ENCODE data around the gene BTBD9. TPM values are rescaled to one million over a fixed set of nuclear protein-coding genes. Genes with fewer than 3 reads are reported as not detected.

The BTBD9 gene
- total and polyA plus RNA-seq, 2 of the 13 experiments (the other 11 are each of a cell fraction or from before 2014, with no cell fraction given), result 1.2 to 3.0 TPM

DNA sequence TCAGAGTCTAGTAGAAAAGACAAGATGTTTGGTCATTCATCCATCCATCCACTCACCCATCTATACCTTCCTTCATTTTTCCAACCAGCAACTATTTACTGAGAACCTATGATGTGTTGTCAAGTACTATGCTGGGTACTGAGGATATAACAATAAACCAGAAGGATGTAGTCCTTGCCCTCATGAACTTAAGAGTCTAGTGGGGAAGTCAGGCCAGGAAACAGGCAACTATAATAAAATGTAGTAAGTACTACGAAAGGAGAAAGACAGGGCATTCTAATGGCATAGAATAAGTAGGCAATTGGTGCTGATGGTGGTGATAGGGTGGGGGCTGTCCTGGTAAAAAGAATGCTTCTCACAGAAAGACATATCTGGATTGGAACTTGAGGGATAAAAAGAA is 245.7 kb downstream of the BTBD9 start:
- WGBS (ENCODE audit: low lambda C conversion rate), result 53% methylated on average over 1 of the region's 1 CpG
- no TSS peak for BruUV-seq (replicated peaks)
- no peak for FAIRE-seq

DNA sequence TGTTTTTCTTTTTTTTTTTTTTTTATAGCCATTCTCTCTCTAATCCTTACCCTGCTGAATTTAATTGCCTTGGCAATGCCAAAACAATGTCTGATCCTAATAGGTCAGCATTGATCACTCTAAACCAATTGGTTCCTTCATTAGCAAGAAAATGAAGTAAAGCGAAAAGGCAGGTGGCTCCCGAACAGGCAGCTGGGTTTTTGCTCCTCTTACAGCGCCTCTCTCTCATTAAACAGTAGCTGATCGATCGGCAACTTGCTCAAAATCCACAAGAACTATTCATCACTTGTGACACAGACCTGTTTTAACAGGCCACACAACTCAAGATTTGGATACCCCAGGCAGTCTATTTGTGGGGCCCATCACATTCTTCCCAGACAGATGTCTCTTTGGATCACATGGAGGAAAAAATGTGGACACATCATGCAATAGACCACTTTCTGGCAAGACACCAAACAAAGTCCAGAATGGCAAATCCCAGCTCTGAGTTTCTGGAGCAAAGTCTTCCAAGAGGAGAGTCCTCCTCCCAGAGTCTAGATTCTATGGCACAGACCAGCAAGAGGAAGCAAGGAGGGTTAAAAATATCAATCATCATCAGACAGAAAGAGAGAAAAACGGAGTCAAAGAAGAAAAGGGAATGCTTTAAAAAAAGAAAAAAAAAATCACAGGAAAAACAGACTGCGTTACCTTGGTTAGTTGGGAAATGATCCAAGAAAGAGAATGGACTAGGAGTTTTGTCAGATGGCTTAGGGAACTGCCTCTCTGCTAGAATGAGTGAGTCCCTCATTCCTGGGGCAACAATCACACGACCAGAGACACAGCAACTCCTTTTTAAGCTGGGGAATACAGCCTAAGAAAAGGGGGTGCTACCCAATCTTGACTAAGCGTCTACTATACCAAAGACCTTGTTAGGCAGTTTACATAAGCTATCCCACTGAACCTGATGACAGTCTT is 247.8 kb downstream of the BTBD9 start:
- H3K4me3 ChIP-seq (replicated peaks in 1 of 3; ENCODE audit: insufficient read depth in 1 of 3, low read depth in 2 of 3, low read length in 3 of 3), result no peak overlapping the region
- no peaks in the 10 kb centered on the region for H4K20me1 ChIP-seq (ENCODE audit: insufficient read depth, low read length)
- intact Hi-C loops (cut with micrococcal nuclease; ENCODE audit: unreplicated experiment), result no loop called here
- no peaks in the 10 kb centered on the region for H3K27me3 ChIP-seq (ENCODE audit: control insufficient read depth in 1 of 2, insufficient read depth in 2 of 2, low read length in 2 of 2)
- no peaks in the 10 kb centered on the region for H3K79me2 ChIP-seq (ENCODE audit: insufficient read depth, low read length)
- ATAC-seq (no peak), FAIRE-seq (no peak), DNase-seq (ENCODE audit: low spot score) (no peak)
- CTCF ChIA-PET (ENCODE audit: low intra/inter-chr PET ratio, low total read pairs), result no interaction called here
- in situ Hi-C loops (cut with HindIII; ENCODE audit: extremely low pct_ligation_motif_present, low pct_unique_long_range_greater_than_20kb), result no loop called here
- 0 out of 2 replicates have a peak, but pooled peaks cover 8% of the 10 kb centered on the region for H3K4me1 ChIP-seq (ENCODE audit: insufficient read depth, low read length)
- no peak overlapping the region for H3K9ac ChIP-seq (ENCODE audit: insufficient read depth, low read depth, low read length)
- H3K4me2 ChIP-seq (ENCODE audit: low read depth, low read length), result no peak overlapping the region
- H3K9me3 ChIP-seq (ENCODE audit: low read length), result no peaks in the 10 kb centered on the region
- no peaks in the 10 kb centered on the region for H3K36me3 ChIP-seq (replicated peaks in 1 of 2; ENCODE audit: control insufficient read depth in 1 of 2, insufficient read depth in 2 of 2, low read length in 2 of 2)
- no peak overlapping the region for H3K27ac ChIP-seq (ENCODE audit: extremely low read length, insufficient read depth, low read length)
- no peak overlapping the region for H2AFZ ChIP-seq (ENCODE audit: low read length)
- TF ChIP-seq ZNF251 (CRISPR knock-in tag; IDR thresholded peaks at IDR 0.05) (no peak), ZNF619 (CRISPR knock-in tag; IDR thresholded peaks at IDR 0.05) (no peak), ZNF441 (CRISPR knock-in tag; IDR thresholded peaks at IDR 0.05; ENCODE audit: borderline replicate concordance) (no peak)
- TF ChIP-seq, protein P1, sequence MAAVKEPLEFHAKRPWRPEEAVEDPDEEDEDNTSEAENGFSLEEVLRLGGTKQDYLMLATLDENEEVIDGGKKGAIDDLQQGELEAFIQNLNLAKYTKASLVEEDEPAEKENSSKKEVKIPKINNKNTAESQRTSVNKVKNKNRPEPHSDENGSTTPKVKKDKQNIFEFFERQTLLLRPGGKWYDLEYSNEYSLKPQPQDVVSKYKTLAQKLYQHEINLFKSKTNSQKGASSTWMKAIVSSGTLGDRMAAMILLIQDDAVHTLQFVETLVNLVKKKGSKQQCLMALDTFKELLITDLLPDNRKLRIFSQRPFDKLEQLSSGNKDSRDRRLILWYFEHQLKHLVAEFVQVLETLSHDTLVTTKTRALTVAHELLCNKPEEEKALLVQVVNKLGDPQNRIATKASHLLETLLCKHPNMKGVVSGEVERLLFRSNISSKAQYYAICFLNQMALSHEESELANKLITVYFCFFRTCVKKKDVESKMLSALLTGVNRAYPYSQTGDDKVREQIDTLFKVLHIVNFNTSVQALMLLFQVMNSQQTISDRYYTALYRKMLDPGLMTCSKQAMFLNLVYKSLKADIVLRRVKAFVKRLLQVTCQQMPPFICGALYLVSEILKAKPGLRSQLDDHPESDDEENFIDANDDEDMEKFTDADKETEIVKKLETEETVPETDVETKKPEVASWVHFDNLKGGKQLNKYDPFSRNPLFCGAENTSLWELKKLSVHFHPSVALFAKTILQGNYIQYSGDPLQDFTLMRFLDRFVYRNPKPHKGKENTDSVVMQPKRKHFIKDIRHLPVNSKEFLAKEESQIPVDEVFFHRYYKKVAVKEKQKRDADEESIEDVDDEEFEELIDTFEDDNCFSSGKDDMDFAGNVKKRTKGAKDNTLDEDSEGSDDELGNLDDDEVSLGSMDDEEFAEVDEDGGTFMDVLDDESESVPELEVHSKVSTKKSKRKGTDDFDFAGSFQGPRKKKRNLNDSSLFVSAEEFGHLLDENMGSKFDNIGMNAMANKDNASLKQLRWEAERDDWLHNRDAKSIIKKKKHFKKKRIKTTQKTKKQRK (IDR thresholded peaks at IDR 0.05; ENCODE audit: low read length), result no peak
- WGBS (ENCODE audit: low lambda C conversion rate), result 37% methylated on average over 9 of the region's 9 CpGs
- BruUV-seq (replicated peaks), result no TSS peak
- POLR2A ChIA-PET, result no interaction called here

More for the DNA sequence above, 245.7 kb downstream of the BTBD9 start:
- TF ChIP-seq ZNF709 (CRISPR knock-in tag; IDR thresholded peaks at IDR 0.05), result no peak
- TF ChIP-seq, protein P2, sequence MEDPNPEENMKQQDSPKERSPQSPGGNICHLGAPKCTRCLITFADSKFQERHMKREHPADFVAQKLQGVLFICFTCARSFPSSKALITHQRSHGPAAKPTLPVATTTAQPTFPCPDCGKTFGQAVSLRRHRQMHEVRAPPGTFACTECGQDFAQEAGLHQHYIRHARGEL (CRISPR knock-in tag; IDR thresholded peaks at IDR 0.05), result no peak
- no peak for TF ChIP-seq NFYC (CRISPR knock-in tag; IDR thresholded peaks at IDR 0.05)
- no peak for TF ChIP-seq ZNF720 (CRISPR knock-in tag; IDR thresholded peaks at IDR 0.05)
- TF ChIP-seq TOPORS (CRISPR knock-in tag; IDR thresholded peaks at IDR 0.05), result no peak
- TF ChIP-seq KDM3A (CRISPR knock-in tag; IDR thresholded peaks at IDR 0.05; ENCODE audit: low read depth), result no peak
- H3K36me3 ChIP-seq (replicated peaks in 1 of 2; ENCODE audit: control insufficient read depth in 1 of 2, insufficient read depth in 2 of 2, low read length in 2 of 2), result no peaks in the 10 kb centered on the region
- no peak overlapping the region for H3K4me2 ChIP-seq (ENCODE audit: low read depth, low read length)
- no peak overlapping the region for H3K27ac ChIP-seq (ENCODE audit: extremely low read length, insufficient read depth, low read length)
- no peaks in the 10 kb centered on the region for H3K27me3 ChIP-seq (ENCODE audit: control insufficient read depth in 1 of 2, insufficient read depth in 2 of 2, low read length in 2 of 2)
- H3K9ac ChIP-seq (ENCODE audit: insufficient read depth, low read depth, low read length), result no peak overlapping the region
- no peaks in the 10 kb centered on the region for H3K9me3 ChIP-seq (ENCODE audit: low read length)
- ChIA-PET POLR2A (no interaction called here), CTCF (ENCODE audit: low intra/inter-chr PET ratio, low total read pairs) (no interaction called here)
- intact Hi-C loops (cut with micrococcal nuclease; ENCODE audit: unreplicated experiment), result no loop called here
- 0 out of 2 replicates have a peak, but pooled peaks cover 8% of the 10 kb centered on the region for H3K4me1 ChIP-seq (ENCODE audit: insufficient read depth, low read length)
- no peaks in the 10 kb centered on the region for H3K79me2 ChIP-seq (ENCODE audit: insufficient read depth, low read length)
- in situ Hi-C loops (cut with HindIII; ENCODE audit: extremely low pct_ligation_motif_present, low pct_unique_long_range_greater_than_20kb), result no loop called here
- H3K4me3 ChIP-seq (replicated peaks in 1 of 3; ENCODE audit: insufficient read depth in 1 of 3, low read depth in 2 of 3, low read length in 3 of 3), result no peak overlapping the region
- DNase-seq (ENCODE audit: low spot score), result no peak
- no peak overlapping the region for H2AFZ ChIP-seq (ENCODE audit: low read length)
- no peak for ATAC-seq
- no peaks in the 10 kb centered on the region for H4K20me1 ChIP-seq (ENCODE audit: insufficient read depth, low read length)
